MCF 10A (cell line): ENCODE data around the gene TBC1D24. TPM values are rescaled to one million over a fixed set of nuclear protein-coding genes. Genes with fewer than 3 reads are reported as not detected.
"Not testable (repeated sequence)": the region's sequence is repeated elsewhere in the genome, so short reads cannot be mapped to it uniquely, and the experiment has no call there.

Source experiments
- BruUV-seq: library from RNA; stranded (reverse); fragments of 400-500 nt; replicated peaks from 2 replicates; lab custom pipeline; 2021; lab: Mats Ljungman, UMichigan
- CTCF ChIA-PET: fragments of 300-600 bp; sonication (Branson Sonifier 250); formaldehyde crosslinking; extraction: SDS; loops from one replicate; lab custom pipeline; 2021; ENCODE audit warnings: antibody characterized with exemption, inconsistent platforms; lab: Yijun Ruan, JAX
- POLR2A ChIA-PET: fragments of 300-600, 350-650 bp; sonication (Branson Sonifier 250); formaldehyde crosslinking; extraction: SDS; loops from one replicate; lab custom pipeline; 2020; ENCODE audit warnings: antibody characterized with exemption, inconsistent platforms; lab: Yijun Ruan, JAX
- DNase-seq: peaks from one replicate; pipeline ENCODE4 v3.0.0-alpha.2; 2018; ENCODE audit not compliant: unreplicated experiment
- H3K27ac Mint-ChIP-seq: one replicate; pipeline ENCODE4 v1.8.0; 2022; ENCODE audit warnings: mild to moderate bottlenecking, low read depth, mixed read lengths; ENCODE audit not compliant: unreplicated experiment
- H3K27me3 Mint-ChIP-seq: one replicate; pipeline ENCODE4 v1.8.0; 2022; ENCODE audit warnings: mixed read lengths; ENCODE audit not compliant: insufficient read depth, unreplicated experiment
- H3K36me3 Mint-ChIP-seq: one replicate; pipeline ENCODE4 v1.8.0; 2022; ENCODE audit warnings: mild to moderate bottlenecking, moderate library complexity, mixed read lengths; ENCODE audit not compliant: insufficient read depth, unreplicated experiment
- H3K4me1 Mint-ChIP-seq: one replicate; pipeline ENCODE4 v1.8.0; 2022; ENCODE audit warnings: mixed read lengths; ENCODE audit not compliant: insufficient read depth, unreplicated experiment
- H3K4me3 Mint-ChIP-seq: one replicate; pipeline ENCODE4 v1.8.0; 2022; ENCODE audit warnings: mild to moderate bottlenecking, moderate library complexity, mixed read lengths; ENCODE audit not compliant: unreplicated experiment
- H3K9me3 Mint-ChIP-seq: one replicate; pipeline ENCODE4 v1.8.0; 2022; ENCODE audit warnings: mixed read lengths; ENCODE audit not compliant: unreplicated experiment
- CTCF ChIP-seq: fragments of 200-600 bp; IDR thresholded peaks from one replicate; pipeline ENCODE4 v1.8.0; 2022; ENCODE audit warnings: antibody characterized with exemption, mild to moderate bottlenecking; ENCODE audit not compliant: unreplicated experiment
- intact Hi-C: fragments of 100-400 bp; cut with micrococcal nuclease; formaldehyde crosslinking; loops from 2 replicates; pipeline ENCODE4 v1.14.1; 2022
- total RNA-seq: library from RNA; stranded (reverse); gene quantifications from 2 replicates; pipeline ENCODE4 v1.2.3, GENCODE V29; 2022

TBC1D24 gene
- total RNA-seq, 1 experiment from 2014 or later: 8.1 TPM

DNA sequence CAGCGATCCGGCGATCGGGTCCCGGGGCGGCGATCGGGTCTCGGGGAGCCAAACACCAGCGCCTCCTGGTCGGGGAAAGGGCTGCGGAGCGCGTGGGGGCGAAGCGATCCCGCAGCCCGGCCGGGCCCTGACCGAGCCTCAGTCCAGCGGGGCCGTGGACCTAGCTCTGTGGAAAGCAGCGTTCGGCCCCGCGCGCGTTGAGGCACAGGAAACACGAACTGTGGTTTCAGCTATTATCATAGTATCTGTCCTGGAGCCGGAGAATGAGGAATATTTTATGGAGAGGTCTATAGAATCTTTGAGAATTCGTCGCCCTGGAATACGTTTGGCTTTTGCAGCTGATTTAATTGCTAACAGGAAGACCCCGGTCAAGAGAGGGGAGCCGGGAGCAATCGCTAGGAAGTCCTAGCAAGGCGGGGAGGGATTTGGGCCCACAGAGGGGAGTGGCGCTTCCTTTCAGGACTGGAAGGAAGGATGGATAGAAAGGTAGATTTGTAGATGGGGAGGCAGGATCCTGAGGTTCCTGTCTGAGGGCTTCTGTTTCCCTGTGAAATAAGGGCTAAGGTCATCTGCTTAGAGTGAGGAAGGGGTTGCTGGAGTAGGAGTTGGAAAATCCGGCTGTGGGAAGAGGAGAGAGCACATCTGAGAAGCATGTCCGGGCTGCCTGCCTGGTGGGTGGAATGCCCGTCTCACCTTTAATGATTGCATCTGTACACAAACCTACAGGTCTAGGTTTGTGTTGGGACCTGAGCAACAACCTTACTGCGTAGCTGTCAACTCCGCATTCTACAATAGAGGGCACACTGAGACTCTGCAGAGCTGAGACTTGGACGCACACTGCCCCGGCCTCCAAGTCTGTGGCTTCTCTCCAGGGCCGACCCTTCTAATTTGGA, 44.9 kb upstream of the TBC1D24 start:
- peak; percentile 42 for DNase-seq

DNA sequence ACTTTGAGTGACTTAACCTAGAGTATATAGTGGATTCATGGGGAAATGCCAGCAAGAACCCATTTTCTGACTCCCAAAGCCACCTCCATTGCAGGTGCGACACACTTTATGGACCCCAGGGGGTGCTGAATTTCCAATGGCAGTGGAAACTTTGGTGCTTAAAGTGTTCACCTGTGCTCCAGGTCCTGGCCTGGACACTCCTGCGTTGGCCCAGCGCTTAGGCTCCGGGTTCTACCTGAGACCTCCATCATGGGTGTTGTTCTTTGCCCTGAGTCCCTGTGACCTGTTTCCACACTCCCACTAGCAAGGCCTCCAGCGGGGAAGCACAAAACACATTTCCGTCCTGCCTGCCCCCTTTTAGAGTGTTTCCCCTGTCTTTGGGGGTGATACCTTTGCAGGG, 42.6 kb upstream of the TBC1D24 start:
- Mint-ChIP-seq H3K4me3 (no peak overlapping the region), H3K36me3 (peaks cover 21% of the 10 kb centered on the region), H3K27me3 (no peaks in the 10 kb centered on the region), H3K27ac (no peak overlapping the region), H3K4me1 (peaks cover 10% of the 10 kb centered on the region), H3K9me3 (no peaks in the 10 kb centered on the region)
- POLR2A ChIA-PET: no interaction called here
- CTCF ChIA-PET: no interaction called here
- no peak for TF ChIP-seq CTCF
- no peak for DNase-seq
- intact Hi-C loops: no loop called here
- no TSS peak for BruUV-seq

More for the DNA sequence above, 44.9 kb upstream of the TBC1D24 start:
- H3K4me3 Mint-ChIP-seq: peak overlapping the region; percentile 86
- TF ChIP-seq CTCF: peak; percentile 15
- H3K36me3 Mint-ChIP-seq: peaks cover 11% of the 10 kb centered on the region
- BruUV-seq: TSS peak; percentile 29
- H3K27me3 Mint-ChIP-seq: no peaks in the 10 kb centered on the region
- H3K4me1 Mint-ChIP-seq: peaks cover 20% of the 10 kb centered on the region
- no peaks in the 10 kb centered on the region for H3K9me3 Mint-ChIP-seq
- peak overlapping the region; percentile 16 for H3K27ac Mint-ChIP-seq
- ChIA-PET CTCF (interaction anchor here (0.5 to 2.5 kb wide), 16 partner anchors 9 to 1704 kb away, joined by 3 to 15 read pairs (median 4); partner anchors contain the start of gene CCDC78), POLR2A (interaction anchor here (0.8 to 2.1 kb wide), 17 partner anchors 12 to 179 kb away, joined by 3 to 10 read pairs (median 4); partner anchors contain the start of genes ECI1, NTN3, TBC1D24 and TEDC2)
- intact Hi-C loops: loop anchor here (1.0 kb wide), 1 partner anchor 90 kb away; the partner anchor contains the start of gene ABCA3

GRCh38 chr16:2432801-2433505, 42.0 kb upstream of the TBC1D24 start:
- no peak overlapping the region for H3K27ac Mint-ChIP-seq
- peaks cover 7% of the 10 kb centered on the region for H3K4me1 Mint-ChIP-seq
- DNase-seq: no peak
- no peak for TF ChIP-seq CTCF
- H3K4me3 Mint-ChIP-seq: no peak overlapping the region
- ChIA-PET POLR2A (no interaction called here), CTCF (no interaction called here)
- no peaks in the 10 kb centered on the region for H3K27me3 Mint-ChIP-seq
- intact Hi-C loops: no loop called here
- no TSS peak for BruUV-seq
- no peaks in the 10 kb centered on the region for H3K9me3 Mint-ChIP-seq
- H3K36me3 Mint-ChIP-seq: peaks cover 28% of the 10 kb centered on the region

DNA sequence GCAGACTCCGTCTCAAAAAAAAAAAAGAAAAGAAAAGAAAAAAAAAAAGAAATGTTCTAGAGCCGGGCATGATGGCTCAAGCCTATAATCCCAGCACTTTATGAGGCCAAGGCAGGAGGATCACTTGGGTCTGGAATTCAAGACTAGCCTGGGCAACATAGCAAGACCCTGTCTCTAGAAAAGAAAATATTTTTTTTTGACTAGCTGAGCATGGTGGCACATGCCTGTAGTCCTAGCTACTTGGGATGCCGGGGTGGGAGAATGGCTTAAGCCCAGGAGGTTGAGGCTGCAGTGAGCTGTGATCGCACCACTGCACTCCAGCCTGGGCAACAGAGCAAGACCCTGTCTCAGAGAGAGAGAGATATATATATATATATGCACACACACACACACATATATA, 39.7 kb upstream of the TBC1D24 start:
- CTCF ChIA-PET, intact Hi-C loops, H3K9me3 Mint-ChIP-seq, BruUV-seq, DNase-seq, H3K4me3 Mint-ChIP-seq, H3K27ac Mint-ChIP-seq, H3K27me3 Mint-ChIP-seq, H3K4me1 Mint-ChIP-seq: not testable (repeated sequence)
- POLR2A ChIA-PET: interaction anchor here (1.2 kb wide), 1 partner anchor 163 kb away, joined by 3 read pairs; no protein-coding TSS in a partner anchor
- peaks cover 49% of the 10 kb centered on the region for H3K36me3 Mint-ChIP-seq
